HG03025 (cell line): ENCODE data around the gene MAPK8IP3.

Experiments
- ATAC-seq: cut with Tn5 transposase; IDR thresholded peaks from one replicate; pipeline ENCODE4 v1.9.1; 2021; ENCODE audit warnings: mild to moderate bottlenecking, moderate library complexity; ENCODE audit not compliant: unreplicated experiment, low FRiP score

Gene MAPK8IP3

GRCh38 chr16:1677942-1678499 lies 28.0 kb upstream of the MAPK8IP3 start, which contains the start of gene JPT2:
TSS of gene JPT2 (plus strand) at chr16:1678279. CDS start at chr16:1678313, 34 bp downstream.
- peak; percentile 89 for ATAC-seq

- peak; percentile 10 for ATAC-seq
Measured at GRCh38 chr16:1678500-1679098, 27.4 kb upstream of the MAPK8IP3 start.

- no peak for ATAC-seq
Measured at GRCh38 chr16:1680361-1680760, 25.6 kb upstream of the MAPK8IP3 start.

GRCh38 chr16:1681032-1681431 lies 25.0 kb upstream of the MAPK8IP3 start:
- no peak for ATAC-seq

GRCh38 chr16:1687427-1688316 lies 18.3 kb upstream of the MAPK8IP3 start:
- ATAC-seq: no peak

GRCh38 chr16:1688807-1689560 lies 17.0 kb upstream of the MAPK8IP3 start:
- ATAC-seq: no peak

- ATAC-seq: no peak
Measured at GRCh38 chr16:1689853-1690252, 16.1 kb upstream of the MAPK8IP3 start.

GRCh38 chr16:1690810-1691209 lies 15.2 kb upstream of the MAPK8IP3 start:
- no peak for ATAC-seq

- ATAC-seq: no peak
Measured at GRCh38 chr16:1691276-1691675, 14.7 kb upstream of the MAPK8IP3 start.

- ATAC-seq: no peak
Measured at GRCh38 chr16:1691956-1692355, 14.0 kb upstream of the MAPK8IP3 start.

- no peak for ATAC-seq
Measured at GRCh38 chr16:1696863-1697262, 9.1 kb upstream of the MAPK8IP3 start.

GRCh38 chr16:1698680-1699079 lies 7.3 kb upstream of the MAPK8IP3 start:
- no peak for ATAC-seq

GRCh38 chr16:1700246-1700645 lies 5.7 kb upstream of the MAPK8IP3 start:
- ATAC-seq: no peak

- no peak for ATAC-seq
Measured at GRCh38 chr16:1701216-1701878, 4.6 kb upstream of the MAPK8IP3 start.

- peak; percentile 3 for ATAC-seq
Measured at GRCh38 chr16:1705324-1705687, 689 bp upstream of the MAPK8IP3 start.

- peak; percentile 32 for ATAC-seq
Measured at GRCh38 chr16:1706386-1707192, 594 bp downstream of the MAPK8IP3 start.

GRCh38 chr16:1707193-1707790 lies 1.3 kb downstream of the MAPK8IP3 start:
- no peak for ATAC-seq

GRCh38 chr16:1708083-1708767 lies 2.2 kb downstream of the MAPK8IP3 start:
- ATAC-seq: no peak

GRCh38 chr16:1708768-1709180 lies 2.8 kb downstream of the MAPK8IP3 start:
- ATAC-seq: no peak
